CD14-positive monocyte (primary cell): ENCODE results near the gene SMAGP. TPM values are rescaled to one million over a fixed set of nuclear protein-coding genes. Genes with fewer than 3 reads are reported as not detected.

Experiments used
- DNase-seq, 3 donors: peaks; one replicate each; pipeline ENCODE4 v3.0.0-alpha.2; 2011 to 2022
- H2AFZ ChIP-seq: 2 replicates; pipeline ENCODE4 v1.6.0; 2012; ENCODE audit warnings: mild to moderate bottlenecking, low read depth, low read length, inconsistent platforms; ENCODE audit not compliant: insufficient read depth, poor library complexity, severe bottlenecking
- H3K27ac ChIP-seq, 2 donors: 1 replicate in 1 of 2; 2 replicates in 1 of 2; pipeline ENCODE4 v1.5.1; 2012 to 2013; ENCODE audit warnings: low read length in 2 of 2, control low read depth in 1 of 2, inconsistent platforms in 1 of 2, low read depth in 1 of 2, mild to moderate bottlenecking in 1 of 2
- H3K27me3 ChIP-seq, 2 donors: one replicate each; pipeline versions ENCODE4 v1.6.0 to v1.6.1; 2011 to 2013; ENCODE audit warnings: low read length in 2 of 2; ENCODE audit not compliant: control insufficient read depth in 2 of 2, insufficient read depth in 2 of 2
- H3K36me3 ChIP-seq, 2 donors: replicated peaks in 1 of 2; 1 replicate in 1 of 2; 2 replicates in 1 of 2; pipeline versions ENCODE4 v1.5.1 to v1.6.1; 2012 to 2013; ENCODE audit warnings: low read length in 2 of 2, control low read depth in 1 of 2, inconsistent platforms in 1 of 2, mild to moderate bottlenecking in 1 of 2; ENCODE audit not compliant: insufficient read depth in 2 of 2, control insufficient read depth in 1 of 2
- H3K4me1 ChIP-seq, 2 donors: 1 replicate in 1 of 2; 2 replicates in 1 of 2; pipeline versions ENCODE4 v1.5.1 to v1.6.1; 2012 to 2013; ENCODE audit warnings: low read length in 2 of 2, control low read depth in 1 of 2, inconsistent platforms in 1 of 2, mild to moderate bottlenecking in 1 of 2, moderate library complexity in 1 of 2; ENCODE audit not compliant: insufficient read depth in 2 of 2, control insufficient read depth in 1 of 2
- H3K4me2 ChIP-seq: replicated peaks from 2 replicates; pipeline ENCODE3; 2012; ENCODE audit warnings: low read length, moderate library complexity, mild to moderate bottlenecking; ENCODE audit not compliant: poor library complexity, severe bottlenecking; ENCODE audit errors: extremely low read depth
- H3K4me3 ChIP-seq, 3 experiments: fragments of 200-600 bp in 1 of 3; sonication (generic) in 1 of 3; replicated peaks in 1 of 3; 1 replicate in 2 of 3; 2 replicates in 1 of 3; pipeline ENCODE4 v1.5.1; 2011 to 2013; ENCODE audit warnings: low read length in 3 of 3, mild to moderate bottlenecking in 3 of 3, control low read depth in 2 of 3, low read depth in 2 of 3, inconsistent platforms in 1 of 3, moderate library complexity in 1 of 3
- H3K79me2 ChIP-seq: 2 replicates; pipeline ENCODE4 v1.6.0; 2012; ENCODE audit warnings: mild to moderate bottlenecking, control low read depth, inconsistent platforms, low read length, moderate library complexity; ENCODE audit not compliant: insufficient read depth
- H3K9ac ChIP-seq: 2 replicates; pipeline ENCODE4 v1.6.0; 2017; ENCODE audit warnings: low read length, mild to moderate bottlenecking; ENCODE audit not compliant: insufficient read depth, poor library complexity, severe bottlenecking
- H3K9me3 ChIP-seq, 2 donors: replicated peaks in 1 of 2; 1 replicate in 1 of 2; 2 replicates in 1 of 2; pipeline versions ENCODE4 v1.5.1 to v1.6.1; 2012 to 2013; ENCODE audit warnings: low read length in 2 of 2, control low read depth in 1 of 2; ENCODE audit not compliant: control insufficient read depth in 1 of 2, insufficient read depth in 1 of 2
- H4K20me1 ChIP-seq: 2 replicates; pipeline ENCODE4 v1.6.0; 2012; ENCODE audit warnings: mild to moderate bottlenecking, low read length, control low read depth, moderate library complexity; ENCODE audit not compliant: insufficient read depth
- H3K27ac Mint-ChIP-seq, 7 donors: one replicate each; pipeline ENCODE4 v1.8.0; 2020; ENCODE audit warnings: mild to moderate bottlenecking in 7 of 7, mixed read lengths in 7 of 7, moderate library complexity in 6 of 7, inconsistent platforms in 2 of 7
- H3K27me3 Mint-ChIP-seq, 3 donors: one replicate each; pipeline ENCODE4 v1.8.0; 2021 to 2022; ENCODE audit warnings: low read depth in 3 of 3, mild to moderate bottlenecking in 3 of 3, mixed read lengths in 3 of 3, moderate library complexity in 3 of 3, inconsistent platforms in 1 of 3
- H3K36me3 Mint-ChIP-seq, 2 donors: one replicate each; pipeline ENCODE4 v1.8.0; 2020; ENCODE audit warnings: mixed read lengths in 2 of 2, inconsistent platforms in 1 of 2, mild to moderate bottlenecking in 1 of 2
- H3K4me1 Mint-ChIP-seq: one replicate; pipeline ENCODE4 v1.8.0; 2020; ENCODE audit warnings: mild to moderate bottlenecking, mixed read lengths
- H3K4me3 Mint-ChIP-seq, 2 donors: one replicate each; pipeline ENCODE4 v1.8.0; 2020; ENCODE audit warnings: mild to moderate bottlenecking in 2 of 2, mixed read lengths in 2 of 2, moderate library complexity in 1 of 2
- H3K9me3 Mint-ChIP-seq, 7 donors: one replicate each; pipeline ENCODE4 v1.8.0; 2020 to 2022; ENCODE audit warnings: mixed read lengths in 7 of 7, mild to moderate bottlenecking in 6 of 7, moderate library complexity in 6 of 7, inconsistent platforms in 2 of 7
- WGBS: methylation state at CpG from one replicate; pipeline ENCODE4 v1.1.5; 2013; ENCODE audit warnings: missing lambda C conversion rate; ENCODE audit not compliant: insufficient coverage; 5-methylcytosine and 5-hydroxymethylcytosine counted together
- intact Hi-C, 2 donors: fragments of 100-400 bp; cut with micrococcal nuclease; formaldehyde crosslinking; loops; one replicate each; pipeline versions ENCODE4 v1.15.0 to v1.15.1; 2023
- polyA plus RNA-seq, 3 donors: library from polyadenylated mRNA; depleted of rRNA in 1 of 3; unstranded in 2 of 3; stranded (reverse) in 1 of 3; fragments of 300-500 nt in 2 of 3; fragments of >200 nt in 1 of 3; fragmentation: Illumina TruSeq in 2 of 3; gene quantifications; 1 replicate in 2 of 3; 2 replicates in 1 of 3; pipeline ENCODE4 v1.2.3, GENCODE V29; 2012 to 2021
- TF ChIP-seq, protein P1 (sequence below): fragments of 200-600 bp; IDR thresholded peaks from one replicate; pipeline ENCODE4 v1.8.0; 2022; ENCODE audit warnings: antibody characterized with exemption, mild to moderate bottlenecking

The SMAGP gene
- polyA plus RNA-seq, 3 donors, result 2.6 to 6.6 (median 3.0) TPM

DNA sequence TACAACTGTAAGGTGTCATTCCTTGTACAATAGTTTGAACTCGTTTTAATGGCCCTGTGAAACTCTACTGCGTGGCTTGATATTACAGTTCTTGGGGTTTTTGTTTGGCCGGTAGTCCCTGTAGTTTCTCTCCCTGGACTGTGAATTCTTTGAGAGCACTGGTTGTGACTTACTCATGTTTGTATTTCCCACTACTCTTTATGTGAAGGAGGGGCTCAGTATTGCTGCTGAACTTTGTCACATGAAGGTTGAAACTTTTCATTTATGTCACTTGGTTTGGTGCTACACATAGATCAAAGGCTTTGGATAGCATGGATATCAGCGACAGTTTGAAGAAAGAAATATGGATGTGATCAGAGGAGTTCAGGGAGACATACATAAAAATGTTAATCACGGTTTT lies 50.9 kb downstream of the SMAGP start:
- intact Hi-C loops, result loop anchor here (2.0 to 10.0 kb wide), 3 partner anchors 19 to 45 kb away; partner anchors contain the start of gene DAZAP2 (in 1 of the 2)

DNA sequence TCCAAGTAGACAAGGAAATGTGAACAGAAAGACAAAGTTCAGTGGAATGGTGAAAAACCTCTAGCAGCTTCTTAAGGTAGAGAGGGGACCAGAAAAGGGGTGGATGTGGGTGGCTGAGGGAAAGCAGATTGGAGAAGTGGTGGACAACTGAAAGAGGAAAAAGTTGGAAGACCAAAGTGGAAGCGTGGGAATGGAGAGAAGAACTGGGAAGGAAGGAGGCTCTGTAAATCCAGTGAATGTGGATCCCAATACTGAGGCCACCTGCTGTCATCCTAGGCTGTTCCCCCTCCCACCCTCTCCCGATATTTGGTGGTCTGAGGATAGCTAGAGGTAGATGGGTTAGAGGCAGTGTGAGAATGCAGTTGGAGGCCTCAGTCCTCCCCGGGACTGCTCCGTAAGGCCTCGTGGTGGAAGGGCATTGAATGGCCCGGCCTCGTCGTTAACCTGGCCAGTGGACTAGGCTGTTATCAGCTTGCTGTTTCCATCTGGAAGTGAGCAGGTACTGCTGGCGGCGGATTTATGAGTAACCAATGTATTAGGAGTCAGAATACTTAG lies 51.5 kb downstream of the SMAGP start:
- H3K36me3 ChIP-seq, result no peaks in the 10 kb centered on the region
- peak overlapping the region; percentile 85 for H3K9ac ChIP-seq
- TF ChIP-seq, protein P1, sequence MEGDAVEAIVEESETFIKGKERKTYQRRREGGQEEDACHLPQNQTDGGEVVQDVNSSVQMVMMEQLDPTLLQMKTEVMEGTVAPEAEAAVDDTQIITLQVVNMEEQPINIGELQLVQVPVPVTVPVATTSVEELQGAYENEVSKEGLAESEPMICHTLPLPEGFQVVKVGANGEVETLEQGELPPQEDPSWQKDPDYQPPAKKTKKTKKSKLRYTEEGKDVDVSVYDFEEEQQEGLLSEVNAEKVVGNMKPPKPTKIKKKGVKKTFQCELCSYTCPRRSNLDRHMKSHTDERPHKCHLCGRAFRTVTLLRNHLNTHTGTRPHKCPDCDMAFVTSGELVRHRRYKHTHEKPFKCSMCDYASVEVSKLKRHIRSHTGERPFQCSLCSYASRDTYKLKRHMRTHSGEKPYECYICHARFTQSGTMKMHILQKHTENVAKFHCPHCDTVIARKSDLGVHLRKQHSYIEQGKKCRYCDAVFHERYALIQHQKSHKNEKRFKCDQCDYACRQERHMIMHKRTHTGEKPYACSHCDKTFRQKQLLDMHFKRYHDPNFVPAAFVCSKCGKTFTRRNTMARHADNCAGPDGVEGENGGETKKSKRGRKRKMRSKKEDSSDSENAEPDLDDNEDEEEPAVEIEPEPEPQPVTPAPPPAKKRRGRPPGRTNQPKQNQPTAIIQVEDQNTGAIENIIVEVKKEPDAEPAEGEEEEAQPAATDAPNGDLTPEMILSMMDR, result no peak
- peak overlapping the region; percentile 14 to 90 for H3K27ac ChIP-seq
- Mint-ChIP-seq H3K9me3 (peaks cover 0 to 2% (median 0%) of the 10 kb centered on the region in 7 donors), H3K36me3 (peaks cover 0 to 3% of the 10 kb centered on the region in 2 donors), H3K27ac (peak overlapping the region; percentile 82 to 89 (median 85)), H3K27me3 (peaks cover 0 to 2% (median 0%) of the 10 kb centered on the region in 3 donors), H3K4me1 (peaks cover 11% of the 10 kb centered on the region), H3K4me3 (peak overlapping the region; percentile 93 to 95)
- 55% methylated on average over 6 of the region's 10 CpGs for WGBS
- intact Hi-C loops, result loop anchor here (2.0 to 10.0 kb wide), 3 partner anchors 20 to 46 kb away; partner anchors contain the start of gene DAZAP2 (in 1 of the 2)
- H3K4me1 ChIP-seq, result peaks cover 13 to 17% of the 10 kb centered on the region in 2 donors
- H3K4me2 ChIP-seq, result peak overlapping the region; percentile 92
- H3K79me2 ChIP-seq, result no peaks in the 10 kb centered on the region
- no peak for DNase-seq
- H3K9me3 ChIP-seq, result no peaks in the 10 kb centered on the region
- no peaks in the 10 kb centered on the region for H4K20me1 ChIP-seq
- H3K4me3 ChIP-seq, result peak overlapping the region; percentile 88 to 95 (median 94)
- H2AFZ ChIP-seq, result peak overlapping the region; percentile 95
- peaks cover 0 to 7% of the 10 kb centered on the region in 2 donors for H3K27me3 ChIP-seq

More for the DNA sequence above, 50.9 kb downstream of the SMAGP start:
- no peak overlapping the region for H3K9ac ChIP-seq
- H4K20me1 ChIP-seq, result no peaks in the 10 kb centered on the region
- H3K27ac ChIP-seq, result no peak overlapping the region
- Mint-ChIP-seq H3K27me3 (peaks cover 0 to 2% (median 0%) of the 10 kb centered on the region in 3 donors), H3K4me3 (peak overlapping the region in 1 of 2 donors; percentile 2), H3K9me3 (peaks cover 0 to 2% (median 0%) of the 10 kb centered on the region in 7 donors), H3K27ac (no peak overlapping the region), H3K36me3 (peaks cover 0 to 3% of the 10 kb centered on the region in 2 donors), H3K4me1 (peaks cover 11% of the 10 kb centered on the region)
- H3K4me2 ChIP-seq, result no peak overlapping the region
- no peaks in the 10 kb centered on the region for H3K79me2 ChIP-seq
- no peak overlapping the region for H3K4me3 ChIP-seq
- WGBS, result 100% methylated on average over 1 of the region's 5 CpGs
- DNase-seq, result no peak
- H3K4me1 ChIP-seq, result peaks cover 13 to 17% of the 10 kb centered on the region in 2 donors
- TF ChIP-seq, protein P1, result no peak
- H3K27me3 ChIP-seq, result peaks cover 0 to 7% of the 10 kb centered on the region in 2 donors
- no peaks in the 10 kb centered on the region for H3K36me3 ChIP-seq
- no peak overlapping the region for H2AFZ ChIP-seq
- no peaks in the 10 kb centered on the region for H3K9me3 ChIP-seq
